Right renal cortex interstitium (tissue), 3 donors: Measurements from ENCODE around the gene P2RX2. TPM values are rescaled to one million over a fixed set of nuclear protein-coding genes. Genes with fewer than 3 reads are reported as not detected.

Experiments used
- DNase-seq, 3 donors: peaks; one replicate each; pipeline ENCODE4 v3.0.0-alpha.2; 2013; ENCODE audit warnings: low read depth in 3 of 3, low spot score in 2 of 3
- polyA plus RNA-seq, 3 donors: library from polyadenylated mRNA; unstranded; fragments of 120-200 nt; gene quantifications; one replicate each; pipeline ENCODE4 v1.2.1, GENCODE V29; 2013; ENCODE audit not compliant: insufficient read length in 3 of 3

Gene P2RX2
- polyA plus RNA-seq, 3 donors, result 0.86 to 1.3 (median 1.1) TPM

GRCh38 chr12:132633398-132633797 lies 14.8 kb downstream of the P2RX2 start:
- DNase-seq, result no peak

DNA sequence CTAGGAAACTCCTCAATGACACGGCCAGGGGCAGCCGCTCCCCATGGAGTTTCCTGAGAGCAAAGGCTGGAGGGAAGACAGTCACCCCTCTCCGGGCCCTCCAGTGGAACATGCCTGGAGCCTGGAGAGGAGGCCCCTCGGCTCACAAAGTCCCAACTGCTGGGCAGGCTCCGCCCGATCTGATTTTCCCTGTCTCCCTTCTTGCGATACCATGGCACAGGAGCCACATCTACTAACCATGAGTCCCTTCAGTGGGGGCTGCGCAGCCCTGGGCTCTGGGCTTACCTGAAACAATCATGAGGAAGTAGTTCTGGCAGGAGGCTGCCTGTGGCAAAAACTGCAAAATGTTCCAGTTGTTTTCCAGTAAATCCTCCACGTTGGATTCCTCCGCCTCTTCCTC lies 15.3 kb downstream of the P2RX2 start:
- DNase-seq, result no peak

- no peak for DNase-seq
Observed at GRCh38 chr12:132634411-132634990, 15.9 kb downstream of the P2RX2 start.

- no peak for DNase-seq
Observed at GRCh38 chr12:132635076-132635955, 16.7 kb downstream of the P2RX2 start.

- no peak for DNase-seq
Observed at GRCh38 chr12:132637811-132638210, 19.2 kb downstream of the P2RX2 start.

GRCh38 chr12:132638541-132639408 lies 20.2 kb downstream of the P2RX2 start:
- no peak for DNase-seq

DNA sequence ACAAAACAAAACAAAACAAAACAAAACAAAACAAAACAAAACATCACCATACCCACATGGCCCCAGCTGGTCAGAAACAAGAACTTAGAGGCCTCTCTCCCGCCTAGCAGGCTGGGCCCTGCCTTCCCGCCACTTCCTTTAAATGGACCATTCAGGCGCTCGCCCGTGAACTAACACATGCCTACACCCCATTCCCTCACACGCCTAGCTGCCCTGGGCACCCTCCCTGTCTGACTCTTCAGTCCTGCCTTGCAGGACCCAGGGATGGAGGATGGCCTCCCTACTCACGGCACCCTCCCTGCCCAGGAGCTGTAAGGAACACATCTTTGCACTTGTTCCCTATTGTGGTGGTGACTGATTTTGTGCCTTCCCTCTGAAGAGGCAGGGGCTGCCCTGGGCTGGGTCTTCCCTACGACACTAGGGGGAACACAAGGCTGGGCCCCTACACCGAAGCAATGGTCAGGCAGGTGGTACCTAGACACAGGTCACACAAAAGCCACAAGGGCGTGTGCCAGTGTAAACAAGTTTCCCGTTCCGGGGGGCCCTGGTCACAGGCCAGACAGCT lies 21.5 kb downstream of the P2RX2 start:
- no peak for DNase-seq

GRCh38 chr12:132640936-132641335 lies 22.4 kb downstream of the P2RX2 start:
- no peak for DNase-seq

GRCh38 chr12:132641811-132642650 lies 23.5 kb downstream of the P2RX2 start:
- DNase-seq, result no peak

DNA sequence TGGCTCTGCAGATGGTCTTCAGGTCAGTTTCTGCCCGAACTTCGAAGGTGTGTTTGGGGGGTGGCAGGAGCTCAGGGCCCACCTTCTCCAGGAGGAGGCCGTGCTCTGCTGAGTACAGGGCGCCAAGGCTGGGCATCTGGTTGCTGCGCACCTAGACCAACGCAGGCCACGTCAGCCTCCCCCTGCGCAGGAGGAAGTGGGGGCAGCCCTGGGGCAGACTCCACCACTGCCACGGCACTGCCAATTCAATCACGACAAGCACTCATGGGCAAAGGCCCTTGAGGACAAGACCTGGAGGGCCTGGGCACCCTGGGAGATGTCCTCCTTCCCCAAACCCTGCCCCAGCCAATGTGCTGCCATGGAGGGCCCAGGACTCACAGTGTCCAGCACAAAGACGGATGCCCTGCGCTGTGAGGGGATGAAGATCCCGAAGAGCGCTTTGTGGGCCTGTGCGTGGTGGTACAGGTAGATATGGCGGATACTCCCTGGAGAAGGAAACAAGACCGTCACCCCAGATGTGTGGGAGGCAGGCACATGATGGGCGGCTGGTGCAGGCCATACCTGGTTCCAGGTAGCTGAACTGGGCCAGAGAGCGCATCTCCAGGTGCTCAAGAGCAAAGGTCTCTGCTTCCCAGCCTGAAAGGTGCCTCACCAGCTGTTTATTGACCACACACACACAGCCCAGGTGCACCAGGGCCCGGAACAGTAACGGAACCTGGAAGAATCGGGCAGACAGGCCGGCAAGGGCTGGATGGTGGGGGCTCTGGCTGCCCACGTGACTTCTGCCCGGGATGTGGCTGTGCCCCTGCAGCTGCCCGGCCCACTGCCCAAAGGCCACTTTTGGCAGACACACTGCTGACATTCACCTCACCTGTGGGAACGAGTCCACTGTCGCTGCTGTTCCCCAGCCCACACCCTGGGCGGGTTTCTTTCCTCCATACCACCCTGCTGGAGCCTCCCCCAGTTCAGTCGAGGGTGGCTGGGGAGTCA lies 24.6 kb downstream of the P2RX2 start:
- no peak for DNase-seq

GRCh38 chr12:132646850-132647249 lies 28.3 kb downstream of the P2RX2 start:
- DNase-seq, result no peak

GRCh38 chr12:132647858-132648257 lies 29.3 kb downstream of the P2RX2 start:
- DNase-seq, result no peak

DNA sequence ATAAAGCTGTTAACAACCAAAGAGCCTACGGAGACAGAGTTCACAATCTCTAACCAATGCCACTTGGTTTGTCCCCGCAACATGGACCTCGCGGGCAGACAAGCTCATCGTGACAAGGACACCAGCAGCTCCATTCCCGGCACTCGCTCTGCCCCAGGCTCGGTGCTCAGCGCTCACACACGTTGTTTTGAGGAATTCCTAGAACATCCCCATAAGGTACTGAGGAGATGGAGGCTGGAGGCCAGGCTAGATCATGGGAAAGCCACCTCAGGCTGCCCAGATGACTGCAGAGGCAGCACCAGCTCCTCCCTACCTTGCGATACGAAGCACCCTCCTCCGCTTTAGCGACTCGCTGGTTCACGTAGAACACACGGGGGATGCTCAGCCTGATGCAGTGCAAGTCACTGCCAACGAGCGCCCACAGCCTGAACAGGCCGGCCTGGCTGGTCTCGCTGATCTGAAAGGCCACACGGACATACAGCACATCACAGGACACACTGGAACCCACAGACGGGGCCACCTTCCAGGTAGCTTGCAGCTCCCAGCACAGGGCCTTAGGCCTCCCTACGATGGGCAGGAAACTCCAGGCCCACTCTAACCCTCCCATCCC lies 30.1 kb downstream of the P2RX2 start:
- DNase-seq, result no peak

DNA sequence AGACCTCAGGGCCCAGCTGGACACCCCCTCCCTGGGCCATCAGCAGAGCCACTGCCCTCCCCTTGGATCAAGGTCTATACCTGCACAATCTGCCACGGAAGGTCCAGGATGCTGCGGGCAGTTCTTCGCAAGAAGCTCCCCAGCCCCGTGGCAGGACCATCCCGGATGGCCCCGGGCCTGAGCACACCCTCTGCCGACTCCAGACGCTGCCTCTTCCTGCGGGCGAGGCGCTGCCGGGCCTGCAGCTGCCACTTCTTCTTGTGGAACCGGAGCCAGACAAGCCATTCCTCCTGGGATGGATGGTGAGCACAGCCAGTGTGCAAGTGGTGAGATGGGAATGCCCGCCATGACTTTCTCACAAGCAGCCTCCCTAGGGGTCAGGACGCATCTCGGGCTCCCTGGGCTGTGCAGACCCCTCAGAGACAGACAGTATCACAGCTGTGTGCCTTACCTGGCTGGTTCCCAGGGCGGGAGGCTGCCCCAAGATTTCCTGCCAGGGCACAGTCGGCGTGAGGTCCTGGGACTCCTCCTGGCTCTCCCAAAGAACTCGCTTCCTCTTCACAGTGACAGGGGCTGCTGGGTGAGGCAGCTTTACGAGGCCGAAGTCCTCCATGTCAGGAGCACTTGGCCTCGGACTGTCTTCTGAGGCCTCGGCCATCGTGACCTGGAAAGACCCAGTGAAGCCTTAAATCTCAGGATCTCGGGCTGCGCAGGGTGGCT lies 30.8 kb downstream of the P2RX2 start:
- DNase-seq, result no peak

GRCh38 chr12:132651444-132652100 lies 33.0 kb downstream of the P2RX2 start:
- no peak for DNase-seq

DNA sequence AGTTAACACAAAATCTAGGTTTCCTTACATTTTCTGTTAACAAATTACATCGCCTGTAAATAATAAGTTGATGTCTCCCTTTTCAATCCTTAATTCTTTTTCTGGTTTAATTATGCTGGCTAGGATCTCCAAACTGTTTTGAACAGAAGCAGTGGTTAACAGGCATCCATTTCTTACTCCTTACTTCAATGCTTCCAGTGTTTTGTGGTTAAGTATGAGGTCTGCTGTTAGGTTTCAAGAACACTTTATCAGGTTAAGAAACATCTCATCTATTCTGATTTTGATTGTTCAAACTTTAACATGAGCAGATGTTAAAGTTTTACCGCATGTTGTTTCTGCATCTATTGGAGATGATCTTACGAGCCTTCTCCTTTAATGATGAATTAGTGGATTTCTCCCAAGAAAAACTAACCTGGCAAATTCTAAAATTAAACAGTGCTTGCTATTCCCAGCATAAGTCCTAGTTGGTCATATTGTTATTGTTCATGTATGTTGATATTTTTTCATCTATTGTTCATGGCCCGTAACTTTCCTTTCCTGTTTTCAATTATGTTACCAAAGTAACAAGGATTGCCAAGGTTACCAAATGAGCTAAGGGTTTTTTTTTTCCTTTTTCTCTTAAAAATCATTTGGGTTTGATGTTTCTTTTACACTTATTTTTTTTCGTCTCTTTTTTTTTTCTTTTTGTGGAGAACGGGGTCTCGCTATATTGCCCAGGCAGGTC lies 35.2 kb downstream of the P2RX2 start:
- DNase-seq, result no peak
